Cardiac fibroblast (primary cell): ENCODE results near the gene CYGB.
A peak's percentile ranks its signal among the peaks of the same experiment; 100 is the strongest.

Experiments used
- DNase-seq, 2 donors: peaks; one replicate each; pipeline versions ENCODE4 v3.0.0 to v3.0.0-alpha.2; 2010; ENCODE audit warnings: low read depth in 2 of 2
- H3K4me3 ChIP-seq, 2 donors: replicated peaks in 1 of 2; 1 replicate in 1 of 2; 2 replicates in 1 of 2; pipeline ENCODE4 v1.5.1; 2011; ENCODE audit warnings: low read depth in 2 of 2, low read length in 2 of 2, mild to moderate bottlenecking in 2 of 2, moderate library complexity in 1 of 2
- TF ChIP-seq, protein P1 (sequence below): IDR thresholded peaks from one replicate; pipeline ENCODE4 v1.5.1; 2011; ENCODE audit warnings: low read depth, mild to moderate bottlenecking, low read length, inconsistent platforms

The CYGB gene

DNA sequence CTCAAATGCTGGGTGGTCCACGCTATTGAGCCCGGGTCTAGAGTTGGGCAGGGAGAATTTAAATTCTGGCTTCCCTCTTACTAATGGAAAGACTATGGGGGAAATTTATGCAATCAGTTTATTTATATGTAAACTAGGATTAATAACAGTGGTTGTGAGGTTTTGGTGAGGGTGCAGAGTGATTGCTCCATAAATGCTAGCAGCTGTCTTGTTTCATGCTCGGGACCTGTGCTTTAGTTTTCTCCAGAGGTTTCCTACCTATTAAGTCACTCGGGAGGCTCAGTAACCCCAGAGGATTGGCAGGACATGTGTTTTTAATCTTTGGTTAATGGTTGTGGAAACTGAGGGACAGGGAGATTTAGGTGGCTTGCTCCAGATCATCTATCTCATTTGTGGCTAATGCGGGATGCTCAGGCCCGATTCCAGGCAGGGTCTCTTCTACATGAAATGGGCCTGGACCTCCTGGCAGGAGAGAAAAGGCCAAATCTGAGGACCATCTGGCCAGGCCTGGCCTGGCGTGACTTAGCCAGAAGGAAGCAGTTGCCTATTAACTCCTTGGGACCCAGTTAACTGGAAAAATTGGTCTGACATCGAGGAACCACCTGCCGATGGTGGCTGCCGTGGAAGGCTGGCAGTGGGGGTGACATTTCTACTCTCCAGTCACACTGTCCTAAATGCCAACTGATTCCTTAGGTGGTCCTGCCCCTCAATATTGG lies 4.4 kb upstream of the CYGB start:
- TF ChIP-seq, protein P1, sequence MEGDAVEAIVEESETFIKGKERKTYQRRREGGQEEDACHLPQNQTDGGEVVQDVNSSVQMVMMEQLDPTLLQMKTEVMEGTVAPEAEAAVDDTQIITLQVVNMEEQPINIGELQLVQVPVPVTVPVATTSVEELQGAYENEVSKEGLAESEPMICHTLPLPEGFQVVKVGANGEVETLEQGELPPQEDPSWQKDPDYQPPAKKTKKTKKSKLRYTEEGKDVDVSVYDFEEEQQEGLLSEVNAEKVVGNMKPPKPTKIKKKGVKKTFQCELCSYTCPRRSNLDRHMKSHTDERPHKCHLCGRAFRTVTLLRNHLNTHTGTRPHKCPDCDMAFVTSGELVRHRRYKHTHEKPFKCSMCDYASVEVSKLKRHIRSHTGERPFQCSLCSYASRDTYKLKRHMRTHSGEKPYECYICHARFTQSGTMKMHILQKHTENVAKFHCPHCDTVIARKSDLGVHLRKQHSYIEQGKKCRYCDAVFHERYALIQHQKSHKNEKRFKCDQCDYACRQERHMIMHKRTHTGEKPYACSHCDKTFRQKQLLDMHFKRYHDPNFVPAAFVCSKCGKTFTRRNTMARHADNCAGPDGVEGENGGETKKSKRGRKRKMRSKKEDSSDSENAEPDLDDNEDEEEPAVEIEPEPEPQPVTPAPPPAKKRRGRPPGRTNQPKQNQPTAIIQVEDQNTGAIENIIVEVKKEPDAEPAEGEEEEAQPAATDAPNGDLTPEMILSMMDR = no peak
- no peak for DNase-seq
- H3K4me3 ChIP-seq = no peak overlapping the region

DNA sequence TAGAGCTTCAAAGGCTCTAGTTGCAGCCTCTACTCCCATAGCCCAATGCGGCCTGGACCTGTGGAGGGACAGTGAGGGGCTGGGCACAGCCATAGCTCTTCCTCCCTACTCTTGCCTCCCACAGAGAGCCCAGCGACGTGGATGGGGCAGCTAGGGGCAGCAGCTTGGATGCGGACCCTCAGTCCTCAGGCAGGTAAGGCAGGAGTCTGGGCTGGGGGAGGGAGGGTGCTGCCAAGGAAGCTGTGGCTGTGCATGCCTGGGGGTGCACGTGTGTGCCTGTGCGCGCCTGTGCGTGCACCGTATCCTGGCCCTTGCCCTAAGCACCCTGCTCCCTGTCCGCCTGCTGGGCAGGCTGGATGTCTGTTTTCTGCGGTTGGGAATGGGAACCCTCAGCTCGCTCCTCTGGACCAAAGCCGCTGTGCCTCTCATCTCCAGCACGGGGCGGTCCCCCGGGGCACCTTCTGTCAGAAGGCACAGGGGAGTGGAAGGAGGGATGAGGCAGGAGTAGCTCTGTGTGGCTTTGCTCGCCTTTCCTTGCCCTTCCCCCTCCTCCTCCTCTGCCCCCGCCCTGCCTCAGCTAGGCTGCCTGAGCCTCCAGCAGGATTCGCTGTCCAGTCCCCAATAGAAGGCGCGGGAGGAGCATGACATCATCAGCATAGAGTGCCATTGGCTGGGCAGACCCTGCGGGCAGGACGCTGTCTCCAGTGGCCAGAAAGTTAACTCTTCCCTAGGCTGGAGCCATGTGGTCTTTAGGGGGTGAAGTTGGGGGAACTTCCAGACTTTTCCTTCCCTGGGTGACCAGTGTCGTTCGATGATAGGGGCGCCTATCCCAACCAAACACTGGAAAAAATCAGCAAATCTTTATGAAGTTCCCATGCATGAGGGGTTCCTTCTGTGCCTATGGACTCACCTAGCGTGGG lies 3.1 kb upstream of the CYGB start:
- H3K4me3 ChIP-seq = peak overlapping the region; percentile 12 to 30
- TF ChIP-seq, protein P1 = peak; percentile 29
- peak; percentile 96 for DNase-seq

GRCh38 chr17:76539631-76540271 lies 2.2 kb upstream of the CYGB start, which contains the start of gene PRCD:
TSS of gene PRCD (plus strand) at chr17:76540044. CDS start at chr17:76540142, 98 bp downstream.
- H3K4me3 ChIP-seq = peak within 1 kb of the TSS; percentile 12 to 68
- DNase-seq = no peak
- TF ChIP-seq, protein P1 = no peak

GRCh38 chr17:76538941-76539570 lies 1.5 kb upstream of the CYGB start:
- TF ChIP-seq, protein P1 = no peak
- H3K4me3 ChIP-seq = peak overlapping the region in 1 of 2 donors; percentile 68
- DNase-seq = no peak

GRCh38 chr17:76538281-76538931 lies 897 bp upstream of the CYGB start:
- no peak for DNase-seq
- TF ChIP-seq, protein P1 = no peak
- peak overlapping the region; percentile 44 to 68 for H3K4me3 ChIP-seq

DNA sequence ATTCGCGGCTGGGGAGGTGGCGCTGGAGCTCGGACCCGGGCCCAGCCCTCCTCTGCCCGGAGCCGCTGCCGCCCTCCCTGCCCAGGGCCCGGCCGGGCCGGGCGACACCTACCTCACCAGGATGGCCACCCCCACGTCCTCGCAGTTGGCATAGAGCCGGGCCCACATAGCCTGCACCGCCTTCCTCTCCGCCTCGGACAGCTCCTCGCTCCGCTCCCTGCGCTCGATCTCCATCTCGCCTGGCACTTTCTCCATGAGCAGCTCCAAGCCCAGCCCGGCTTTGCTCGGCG lies 276 bp downstream of the CYGB start:
- H3K4me3 ChIP-seq = peak overlapping the region; percentile 66 to 68
- DNase-seq = peak in 1 of 2 donors; percentile 53
- TF ChIP-seq, protein P1 = no peak
